ENCODE results near the gene NACC2.

- TF ChIP-seq CTCF (IDR thresholded peaks at IDR 0.05) (no peak), POLR2A (IDR thresholded peaks at IDR 0.05) (no peak)
Measured at GRCh38 chr9:136088939-136089696, 6.0 kb downstream of the NACC2 start.
